SK-N-MC (cell line): Measurements from ENCODE around the gene TNK2.

Experiments used
- EZH2 ChIP-seq: fragments of 200-600 bp; sonication (generic); IDR thresholded peaks from one replicate; pipeline ENCODE4 v1.6.1; 2017; ENCODE audit warnings: antibody characterized with exemption
- POLR2AphosphoS5 ChIP-seq: IDR thresholded peaks from 2 replicates; pipeline ENCODE4 v1.6.1; 2012; ENCODE audit warnings: mild to moderate bottlenecking, low read depth, low read length, borderline replicate concordance

GRCh38 chr3:195908694-195909581 is 587 bp upstream of the TNK2 start:
- TF ChIP-seq POLR2AphosphoS5 = 0 out of 2 replicates have a peak, but pooled peaks have one; percentile 10
- no peak for TF ChIP-seq EZH2
